GM18858 (cell line): ENCODE results near the gene MPV17L2.

Source experiments
- ATAC-seq: cut with Tn5 transposase; IDR thresholded peaks from one replicate; pipeline ENCODE4 v1.9.1; 2021; ENCODE audit not compliant: unreplicated experiment

Gene MPV17L2

GRCh38 chr19:18214779-18215433 is 21.9 kb downstream of the MPV17L2 start:
- ATAC-seq = no peak

- no peak for ATAC-seq
These were observed 23.8 kb downstream of the MPV17L2 start for GRCh38 chr19:18216789-18217188.

DNA sequence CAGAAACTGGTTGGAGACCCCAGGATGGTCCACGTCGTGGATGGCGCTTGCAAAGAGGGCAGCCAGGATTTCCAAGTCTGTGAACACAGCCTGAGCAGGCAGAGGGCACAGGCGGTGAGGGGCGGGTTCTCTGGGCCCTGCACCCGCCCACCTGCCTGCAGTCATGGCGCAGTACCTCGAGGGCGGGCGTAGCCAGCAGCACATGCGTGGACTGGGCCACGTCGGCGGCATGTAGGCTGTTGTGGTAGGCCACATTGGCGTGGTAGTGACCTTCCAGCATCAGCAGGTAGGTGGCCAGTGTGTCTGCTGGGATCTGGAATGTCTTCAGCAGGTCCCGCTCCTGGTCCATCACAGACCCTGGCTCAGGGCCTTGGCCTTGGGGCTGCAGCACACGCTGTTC is 25.1 kb downstream of the MPV17L2 start:
- ATAC-seq = no peak

- ATAC-seq = no peak
These were observed 25.6 kb downstream of the MPV17L2 start for GRCh38 chr19:18218600-18218999.

DNA sequence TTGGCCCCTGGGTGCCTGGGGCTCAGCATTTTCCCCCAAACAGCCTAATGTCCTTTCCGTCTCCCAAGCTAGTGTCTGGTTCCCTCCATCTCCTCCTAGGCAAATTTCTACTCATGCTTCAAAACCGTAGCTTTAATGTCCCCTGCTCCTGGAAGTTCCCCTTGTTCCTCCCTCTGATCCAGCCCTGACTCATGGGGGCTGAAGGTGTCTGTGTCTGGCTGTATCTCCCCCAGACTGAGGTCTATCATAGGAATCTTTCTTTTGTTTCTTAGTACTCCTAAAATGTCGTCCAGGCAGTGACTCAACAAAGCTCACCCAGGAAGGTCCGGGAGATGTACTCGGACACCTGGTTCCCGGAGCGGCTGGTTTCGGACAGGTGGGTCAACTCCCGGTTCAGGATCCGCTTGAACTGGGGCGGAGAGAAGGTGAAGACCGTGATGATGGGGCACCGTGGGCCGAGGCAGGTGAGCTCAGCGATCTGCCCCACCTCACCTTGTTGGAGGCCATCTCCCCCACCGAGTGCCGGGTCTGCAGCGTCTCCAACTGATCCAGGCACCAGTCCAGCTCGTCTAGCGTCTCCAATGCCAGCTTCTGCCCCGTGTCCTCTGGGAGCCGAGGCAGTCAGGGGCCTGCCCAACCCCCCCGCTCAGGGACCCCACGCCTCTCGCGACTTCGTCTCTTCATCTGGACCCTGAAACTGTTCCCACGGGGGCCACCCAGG is 27.1 kb downstream of the MPV17L2 start:
- ATAC-seq = no peak

- ATAC-seq = no peak
These were observed 27.7 kb downstream of the MPV17L2 start for GRCh38 chr19:18220632-18221275.

DNA sequence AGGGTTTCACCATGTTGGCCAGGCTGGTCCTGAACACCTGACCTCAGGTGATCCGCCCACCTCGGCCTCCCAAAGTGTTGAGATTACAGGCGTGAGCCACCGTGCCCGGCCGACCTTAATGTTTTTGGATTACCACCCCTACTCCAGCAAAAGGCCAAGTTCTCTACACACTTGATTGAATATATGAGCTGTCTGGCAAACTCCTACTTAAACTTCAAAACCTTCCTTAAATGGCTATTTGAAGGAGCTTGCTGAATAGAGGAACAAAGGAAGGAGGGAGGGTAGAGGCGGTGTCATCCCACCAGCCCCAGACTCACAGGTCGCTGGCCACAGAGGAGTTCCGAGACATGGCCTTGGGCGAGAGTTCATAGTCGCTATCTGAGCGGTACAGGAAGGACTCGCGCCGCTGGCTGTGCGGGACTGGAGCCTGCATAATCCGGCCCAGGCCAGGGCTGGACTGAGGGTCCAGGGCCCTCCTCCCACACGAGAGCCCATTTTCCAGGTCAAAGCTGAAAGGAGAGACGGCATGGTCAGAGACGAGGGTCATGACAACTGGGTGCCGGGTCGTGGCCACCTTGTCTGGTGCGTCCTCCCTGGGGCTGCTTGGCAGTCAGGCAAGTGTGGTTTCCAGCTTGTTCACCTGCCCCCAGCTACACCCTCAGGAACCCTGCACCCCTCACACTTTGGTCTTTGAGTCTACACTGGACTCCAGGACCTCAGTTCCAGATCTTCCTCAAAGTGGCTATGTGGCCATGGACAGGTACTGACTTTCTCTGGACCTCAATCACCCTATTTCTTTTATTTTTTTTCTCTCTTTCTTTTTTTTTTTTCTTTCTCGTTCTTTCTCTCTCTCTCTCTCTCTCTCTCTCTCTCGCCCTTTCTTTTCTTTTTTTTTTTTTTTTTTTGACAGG is 29.1 kb downstream of the MPV17L2 start:
- ATAC-seq = no peak

- ATAC-seq = no peak
These were observed 31.0 kb downstream of the MPV17L2 start for GRCh38 chr19:18223860-18224524.

DNA sequence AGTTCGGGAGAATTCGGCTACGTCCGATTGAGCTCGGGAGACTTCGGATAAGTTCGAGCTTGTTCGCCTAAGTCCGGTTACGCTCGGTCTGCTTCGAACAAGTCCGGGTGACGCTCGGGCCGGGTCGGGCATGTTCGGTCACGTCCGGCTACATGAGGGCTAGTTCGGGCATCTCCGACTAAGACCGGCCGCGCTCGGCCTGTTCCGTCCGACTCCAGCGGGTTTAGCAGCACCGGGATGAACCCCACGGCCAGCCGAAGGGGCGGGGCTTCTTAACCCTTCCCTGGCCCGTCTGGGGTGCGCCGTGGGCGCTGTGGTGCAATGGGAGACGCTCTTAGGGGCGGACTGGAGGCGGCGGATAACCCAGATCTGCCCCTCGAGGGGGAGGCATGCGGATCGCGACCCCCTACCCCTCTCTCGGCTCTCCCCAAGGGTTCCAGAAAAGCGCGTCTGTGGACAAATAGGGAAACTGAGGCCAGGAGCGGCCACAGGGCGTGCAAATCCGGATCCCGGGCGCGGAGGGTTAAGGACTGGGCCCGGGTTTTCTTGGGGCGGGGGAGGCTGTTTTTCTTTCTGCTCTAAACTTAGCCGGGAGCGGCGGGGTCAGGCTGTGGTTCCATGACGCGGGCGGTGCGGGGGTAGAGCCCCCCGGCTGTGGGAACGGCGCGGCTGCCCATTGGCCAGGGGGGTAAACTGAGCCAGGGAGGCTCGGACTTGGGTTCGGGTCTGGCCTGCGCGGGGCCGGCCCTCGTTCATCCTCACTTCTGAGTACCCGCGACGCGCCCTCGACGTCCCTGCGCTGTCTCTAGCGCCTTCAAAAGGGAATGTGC is 31.7 kb downstream of the MPV17L2 start:
- ATAC-seq = peak; percentile 77

- no peak for ATAC-seq
These were observed 32.3 kb downstream of the MPV17L2 start for GRCh38 chr19:18225355-18225701.

GRCh38 chr19:18225702-18226468 is 32.9 kb downstream of the MPV17L2 start, which contains the start of gene PDE4C:
TSS of gene PDE4C (minus strand) at chr19:18226438. CDS start at chr19:18226415, 23 bp downstream.
- no peak for ATAC-seq

DNA sequence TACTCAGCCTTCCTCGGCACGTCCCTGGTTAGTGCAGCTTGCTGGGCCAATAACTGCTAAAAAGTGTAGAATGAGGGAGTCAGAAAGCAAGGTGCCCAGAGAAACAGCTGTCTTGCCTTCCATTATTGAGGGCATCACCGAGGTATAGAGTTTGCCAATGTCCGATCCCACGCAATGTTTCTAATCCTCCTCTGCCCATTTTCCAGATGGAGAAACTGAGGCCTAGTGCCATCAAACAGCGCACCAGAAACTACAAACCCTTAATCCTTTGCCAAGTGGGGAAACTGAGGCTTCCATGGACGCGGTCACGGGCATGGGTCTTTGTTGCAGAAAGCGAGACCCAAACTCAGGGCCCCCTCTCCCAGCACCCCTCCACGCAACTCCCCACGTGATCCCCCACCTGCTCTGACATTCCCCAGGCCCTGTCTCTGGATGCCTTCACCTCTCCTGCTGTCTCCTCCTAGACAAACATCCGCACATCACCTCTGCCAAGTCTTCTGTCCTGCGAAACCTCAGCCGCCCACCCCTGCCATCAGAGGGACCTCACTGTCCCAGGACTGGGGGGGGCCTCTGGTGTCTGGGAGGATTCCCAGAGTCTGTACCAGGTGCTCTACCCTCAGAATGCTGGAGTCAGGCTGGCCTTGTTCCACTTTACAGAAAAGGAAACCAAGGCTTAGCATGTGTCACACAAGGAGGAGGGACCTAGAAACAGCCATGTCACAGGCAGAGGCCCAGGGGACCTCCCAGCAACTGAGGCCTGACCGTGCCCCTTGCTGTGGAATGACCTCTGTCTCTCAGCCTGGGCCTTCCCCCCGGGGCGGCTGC is 34.1 kb downstream of the MPV17L2 start:
- no peak for ATAC-seq

- ATAC-seq = no peak
These were observed 34.8 kb downstream of the MPV17L2 start for GRCh38 chr19:18227781-18228271.

GRCh38 chr19:18229474-18229873 is 36.5 kb downstream of the MPV17L2 start:
- no peak for ATAC-seq

- ATAC-seq = no peak
These were observed 36.9 kb downstream of the MPV17L2 start for GRCh38 chr19:18229915-18230314.

DNA sequence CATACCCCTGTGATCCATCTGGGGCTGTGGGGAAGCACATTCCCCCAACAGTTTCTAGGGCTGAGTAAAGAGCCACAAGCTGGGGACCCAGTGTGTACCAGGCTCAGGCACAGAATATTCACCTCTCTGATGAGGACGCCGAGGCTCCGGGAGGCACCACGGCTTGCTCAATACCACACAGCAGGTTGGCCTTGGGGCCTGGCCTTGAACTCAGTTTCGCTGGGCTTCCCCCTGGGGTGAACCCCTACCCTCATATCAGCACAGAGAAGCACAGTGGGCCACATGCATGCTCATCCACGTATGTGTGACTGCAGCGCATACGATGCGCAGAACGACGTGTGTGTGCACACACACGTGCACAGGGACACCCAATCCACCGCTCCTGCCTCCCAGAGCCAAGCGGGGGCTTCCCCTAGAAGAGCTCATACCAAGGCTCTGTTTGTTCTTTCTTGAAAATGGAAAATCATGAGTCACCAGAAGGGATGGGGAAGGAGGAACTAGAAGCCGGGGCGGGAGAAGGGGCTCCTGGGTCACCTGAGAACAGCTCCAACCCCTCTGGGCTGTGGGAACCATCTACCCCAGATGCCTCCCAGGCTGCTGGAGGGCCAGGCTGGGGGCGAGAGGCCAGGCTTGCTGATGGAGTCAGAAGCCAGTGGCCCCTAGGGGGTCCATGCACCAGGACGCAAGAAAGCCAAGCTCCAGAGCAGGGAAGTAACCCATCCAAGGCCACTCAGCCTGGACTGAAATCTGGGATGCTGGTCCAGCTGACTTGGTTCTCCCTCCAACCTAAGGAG is 38.1 kb downstream of the MPV17L2 start:
- no peak for ATAC-seq

DNA sequence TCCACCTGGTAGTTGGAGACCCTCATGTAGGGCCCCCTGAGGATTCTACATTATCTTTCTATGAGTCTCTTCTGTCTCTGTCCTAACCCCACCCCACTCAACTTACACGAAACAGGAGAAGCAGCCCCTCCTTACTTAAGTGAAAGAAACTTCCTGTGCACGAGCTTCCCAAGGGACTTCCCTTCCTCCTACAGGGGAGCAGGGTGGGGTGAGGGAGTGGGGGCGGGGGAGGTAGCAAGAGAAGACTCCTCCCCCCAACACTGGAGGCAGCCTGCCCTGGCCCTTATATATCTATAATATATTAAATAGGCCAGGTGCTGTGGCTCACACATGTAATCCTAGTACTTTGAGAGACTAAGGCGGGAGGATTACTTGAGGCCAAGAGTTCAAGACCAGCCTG is 38.8 kb downstream of the MPV17L2 start:
- no peak for ATAC-seq
